HG03469 (cell line): Measurements from ENCODE around the gene ROCK2.

Source experiments
- ATAC-seq: cut with Tn5 transposase; IDR thresholded peaks from one replicate; pipeline ENCODE4 v1.9.1; 2021; ENCODE audit warnings: mild to moderate bottlenecking, moderate library complexity, moderate number of reproducible peaks; ENCODE audit not compliant: unreplicated experiment

Gene ROCK2

GRCh38 chr2:11312770-11313471, 31.5 kb downstream of the ROCK2 start:
- ATAC-seq: no peak

DNA sequence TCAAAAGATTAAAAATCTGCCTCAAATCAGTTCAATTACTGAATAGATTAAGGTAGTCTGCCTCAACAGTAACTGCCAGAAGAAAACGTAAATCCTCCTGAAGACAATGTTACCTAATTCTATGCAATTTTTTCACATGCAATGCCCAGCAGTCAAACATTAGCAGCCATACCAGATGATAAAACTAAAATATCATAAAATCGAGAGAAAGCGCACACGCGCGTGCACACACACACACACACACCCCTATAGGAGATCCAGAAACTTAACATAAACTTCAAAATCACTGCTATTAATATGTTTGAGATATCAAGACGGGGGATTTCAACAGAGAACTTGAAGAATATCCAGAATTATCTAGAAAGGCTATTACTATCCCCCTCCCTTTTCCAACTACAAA, 32.9 kb downstream of the ROCK2 start:
- no peak for ATAC-seq

DNA sequence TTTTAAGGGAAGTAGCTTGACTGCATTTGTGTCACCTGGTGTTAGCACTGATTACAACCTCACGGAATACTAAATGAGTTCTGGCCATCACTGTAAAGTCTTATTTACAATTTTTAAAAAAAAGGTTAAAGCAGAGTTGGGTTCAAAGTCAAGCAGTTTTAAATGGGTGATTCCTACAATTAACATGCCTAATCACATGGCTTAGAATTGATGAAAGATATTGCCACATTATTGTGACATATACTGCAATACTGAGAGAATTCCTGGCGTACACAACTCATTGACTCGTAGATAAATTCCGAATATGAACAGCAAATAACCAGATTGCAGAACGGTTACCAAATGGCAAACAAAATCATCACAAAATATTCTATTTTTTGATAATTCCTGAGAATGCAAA, 34.2 kb downstream of the ROCK2 start:
- no peak for ATAC-seq

DNA sequence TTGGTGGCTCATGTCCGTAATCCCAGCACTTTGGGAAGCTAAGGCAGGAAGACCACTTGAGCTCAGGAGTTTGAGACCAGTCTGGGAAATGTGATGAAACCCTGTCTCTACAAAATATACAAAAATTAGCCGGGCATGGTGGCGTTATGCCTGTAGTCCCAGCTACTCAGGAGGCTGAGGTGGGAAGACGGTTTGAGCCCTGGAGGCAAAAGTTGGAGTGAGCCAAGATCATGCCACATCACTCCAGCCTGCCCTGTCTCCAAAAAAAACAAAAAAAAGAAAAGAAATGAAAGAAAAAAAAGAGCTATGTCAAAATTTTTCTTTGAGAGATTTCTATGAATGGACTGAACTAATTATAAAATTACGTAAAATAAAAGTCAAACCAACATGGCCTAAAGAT, 34.7 kb downstream of the ROCK2 start:
- ATAC-seq: no peak

DNA sequence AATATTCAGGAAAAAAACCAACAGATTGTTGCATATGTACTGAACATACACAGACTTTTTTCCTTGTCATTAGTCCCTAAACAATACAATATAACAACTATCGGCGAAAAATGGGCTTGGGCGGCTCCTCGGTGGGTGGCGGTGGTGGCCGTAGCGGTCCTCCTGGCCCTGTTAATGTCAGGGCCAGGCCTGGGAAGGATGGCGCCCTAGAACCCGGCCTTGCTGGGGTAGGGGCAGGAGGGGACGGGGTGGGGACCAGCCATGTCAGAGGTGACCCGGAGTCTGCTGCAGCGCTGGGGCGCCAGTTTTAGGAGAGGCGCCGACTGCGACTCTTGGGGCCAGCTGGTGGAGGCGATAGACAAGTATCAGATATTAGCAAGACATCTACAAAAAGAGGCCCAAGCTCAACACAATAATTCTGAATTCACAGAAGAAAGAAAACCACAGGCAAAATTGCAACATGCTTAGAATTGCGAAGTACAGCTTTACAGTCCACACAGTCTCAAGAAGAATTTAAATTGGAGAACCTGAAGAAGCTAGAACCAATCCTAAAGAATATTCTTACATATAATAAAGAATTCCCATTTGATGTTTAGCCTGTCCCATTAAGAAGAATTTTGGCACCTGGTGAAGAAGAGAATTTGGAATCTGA, 36.5 kb downstream of the ROCK2 start:
- ATAC-seq: no peak

DNA sequence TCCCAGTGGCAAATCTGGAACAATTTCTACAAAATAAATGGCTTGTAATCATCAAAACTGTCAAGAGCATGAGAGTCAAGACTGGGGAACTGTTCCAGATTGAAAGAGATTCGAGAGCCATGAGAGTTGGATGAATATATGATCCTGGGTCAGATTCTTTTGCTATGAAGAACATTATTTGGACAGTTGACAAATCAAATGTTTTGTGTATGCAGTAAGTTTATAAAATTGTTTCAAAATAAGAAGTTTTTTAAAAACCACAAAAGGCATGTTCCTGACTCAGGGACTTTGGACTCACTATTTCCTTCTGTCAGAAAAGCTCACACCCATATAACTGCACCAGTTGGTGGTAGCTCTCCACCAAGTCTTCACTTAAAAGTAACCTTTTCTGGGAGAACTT, 38.5 kb downstream of the ROCK2 start:
- ATAC-seq: no peak

- ATAC-seq: no peak
Observed at GRCh38 chr2:11305338-11305737, 39.1 kb downstream of the ROCK2 start.

GRCh38 chr2:11304476-11304875, 40.0 kb downstream of the ROCK2 start:
- no peak for ATAC-seq

DNA sequence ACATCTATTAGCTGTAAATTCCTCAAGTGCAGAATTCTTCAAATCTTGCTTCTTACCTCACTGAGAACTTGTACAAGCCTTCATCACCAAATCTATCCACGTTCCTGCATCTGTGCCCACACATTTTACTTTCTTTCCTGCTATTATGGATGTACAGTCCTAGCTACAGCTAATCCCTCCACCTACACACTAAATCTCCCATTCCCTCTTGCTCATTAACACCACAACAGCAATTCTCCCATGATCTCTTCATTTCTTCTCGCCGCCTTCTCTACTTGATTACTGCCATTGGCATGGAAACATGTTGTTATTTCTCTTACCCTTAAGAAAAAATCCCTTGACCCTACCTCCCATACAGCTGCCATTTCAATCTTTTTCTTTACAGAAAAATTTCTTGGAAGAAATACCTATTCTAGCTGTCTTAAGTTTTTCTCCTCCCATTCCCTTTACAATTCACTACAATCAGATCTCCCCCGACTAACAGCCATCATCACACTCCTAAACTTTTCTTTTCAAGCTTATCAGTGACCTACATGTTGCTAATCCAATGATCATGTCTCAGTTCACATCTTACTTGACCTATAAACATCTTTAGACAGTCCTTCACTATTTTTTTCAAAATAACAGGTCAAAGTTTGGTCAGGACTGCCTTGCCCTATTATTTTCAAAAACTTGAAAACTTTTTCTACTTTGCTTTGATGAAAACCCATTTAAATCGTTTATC, 41.0 kb downstream of the ROCK2 start:
- ATAC-seq: no peak

- ATAC-seq: no peak
Observed at GRCh38 chr2:11299439-11299838, 45.0 kb downstream of the ROCK2 start.

DNA sequence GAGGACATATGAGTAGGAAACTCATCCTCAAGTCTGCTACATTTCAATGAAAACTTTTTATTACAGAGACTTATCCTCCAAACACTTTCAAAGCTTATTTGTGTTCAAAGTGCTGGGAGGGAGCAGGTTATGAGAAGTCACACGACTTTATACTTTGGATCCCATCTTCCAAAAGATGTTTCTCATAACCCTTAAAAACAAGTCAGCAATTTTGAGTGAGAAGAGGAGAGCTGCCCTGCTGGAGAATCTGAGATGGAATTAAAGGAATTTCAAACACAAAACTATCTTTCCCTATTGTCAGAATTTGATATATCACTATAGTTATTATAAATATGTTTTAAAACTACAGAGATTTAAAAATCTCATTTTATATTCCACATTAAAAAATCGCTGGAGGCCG, 45.8 kb downstream of the ROCK2 start:
- ATAC-seq: no peak

GRCh38 chr2:11296401-11296800, 48.0 kb downstream of the ROCK2 start:
- no peak for ATAC-seq

DNA sequence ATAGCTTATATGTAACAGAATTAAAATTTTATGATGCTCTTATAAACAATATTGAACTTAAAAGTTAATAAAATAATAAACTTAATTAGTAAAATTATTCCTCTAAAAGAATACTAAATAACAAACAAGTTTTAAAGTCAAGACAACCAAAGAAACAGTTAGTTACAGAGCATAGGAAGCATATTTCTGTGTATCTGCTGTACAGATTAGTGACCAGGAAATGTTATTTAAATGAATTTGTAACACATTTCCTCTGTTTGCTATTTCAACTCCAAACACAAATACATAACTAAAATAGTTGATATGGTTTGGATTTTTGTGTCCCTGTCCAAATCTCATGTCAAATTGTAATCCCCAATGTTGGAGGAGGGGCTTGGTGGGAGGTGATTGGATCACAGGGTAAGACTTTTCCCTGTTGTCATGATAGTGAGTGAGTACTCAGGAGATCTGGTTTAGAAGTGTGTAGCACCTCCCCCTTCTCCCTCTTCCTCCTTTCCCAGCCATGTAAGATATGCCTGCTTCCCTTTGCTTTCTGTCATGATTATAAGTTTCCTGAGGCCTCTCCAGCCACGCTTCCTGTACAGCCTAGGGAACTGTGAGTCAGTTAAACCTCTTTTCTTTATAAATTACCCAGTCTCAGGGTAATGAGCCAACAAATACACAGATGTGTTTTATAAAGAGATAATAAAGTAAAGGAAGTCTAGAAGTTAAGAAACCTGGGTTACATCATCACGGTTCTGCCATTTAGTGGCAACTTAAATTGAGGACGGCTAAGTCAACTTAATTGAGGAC, 51.8 kb downstream of the ROCK2 start:
- ATAC-seq: no peak

GRCh38 chr2:11290713-11291112, 53.7 kb downstream of the ROCK2 start:
- no peak for ATAC-seq

DNA sequence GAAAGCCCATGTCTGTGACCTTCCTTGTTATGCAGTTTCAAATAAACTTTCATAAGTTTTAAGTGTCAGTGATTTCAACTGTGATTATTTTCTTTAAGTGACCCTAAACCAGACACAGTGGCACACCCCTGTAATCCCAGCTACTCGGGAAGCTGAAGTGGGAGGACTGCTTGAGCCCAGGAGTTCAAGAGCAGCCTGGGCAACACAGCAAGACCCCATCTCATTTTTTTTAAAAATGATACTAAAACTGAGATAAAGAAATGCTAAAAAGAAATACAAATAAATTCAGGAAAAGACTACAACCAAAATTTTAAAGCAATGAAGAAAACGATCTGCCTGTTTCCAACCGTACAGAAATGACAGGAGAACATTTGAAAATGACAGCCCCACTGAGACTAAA, 54.2 kb downstream of the ROCK2 start:
- ATAC-seq: no peak

GRCh38 chr2:11288431-11288830, 56.0 kb downstream of the ROCK2 start:
- ATAC-seq: no peak

DNA sequence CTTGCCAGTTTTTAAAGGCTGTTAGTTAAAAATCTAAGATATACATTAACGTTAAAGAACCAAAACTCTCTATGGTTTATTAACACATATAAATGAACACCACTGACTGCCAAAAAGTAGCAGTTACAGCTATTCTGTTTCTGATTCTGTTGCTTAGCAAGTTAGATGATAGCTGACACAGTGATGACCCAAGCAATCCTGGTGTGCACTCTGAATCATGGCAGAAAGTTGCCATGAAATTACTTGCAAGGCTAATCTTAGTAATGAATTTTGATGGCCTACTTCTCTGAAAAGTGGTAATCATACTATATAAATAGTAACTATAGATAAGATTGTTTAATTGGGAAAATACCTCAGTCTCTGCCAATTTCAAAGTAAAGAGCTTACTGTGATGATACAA, 57.7 kb downstream of the ROCK2 start:
- ATAC-seq: no peak

DNA sequence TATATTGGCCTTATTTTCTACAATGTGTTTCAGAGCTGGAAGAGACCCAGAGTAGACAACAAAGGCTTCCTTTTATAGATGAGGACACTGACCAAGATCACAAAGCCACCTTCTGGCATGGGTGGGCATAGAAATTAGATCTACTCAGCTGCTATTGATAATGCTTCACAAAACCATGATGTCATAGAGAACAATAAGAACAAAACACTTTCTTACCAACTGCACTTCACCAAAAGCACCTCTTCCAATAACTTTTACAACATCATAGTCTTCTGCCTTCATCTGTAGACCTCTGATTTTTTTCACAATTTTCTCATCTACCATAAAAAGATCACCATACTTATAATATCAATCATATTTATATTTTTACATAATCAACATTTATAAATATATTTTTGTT, 58.1 kb downstream of the ROCK2 start:
- no peak for ATAC-seq

GRCh38 chr2:11285499-11285898, 58.9 kb downstream of the ROCK2 start:
- no peak for ATAC-seq

DNA sequence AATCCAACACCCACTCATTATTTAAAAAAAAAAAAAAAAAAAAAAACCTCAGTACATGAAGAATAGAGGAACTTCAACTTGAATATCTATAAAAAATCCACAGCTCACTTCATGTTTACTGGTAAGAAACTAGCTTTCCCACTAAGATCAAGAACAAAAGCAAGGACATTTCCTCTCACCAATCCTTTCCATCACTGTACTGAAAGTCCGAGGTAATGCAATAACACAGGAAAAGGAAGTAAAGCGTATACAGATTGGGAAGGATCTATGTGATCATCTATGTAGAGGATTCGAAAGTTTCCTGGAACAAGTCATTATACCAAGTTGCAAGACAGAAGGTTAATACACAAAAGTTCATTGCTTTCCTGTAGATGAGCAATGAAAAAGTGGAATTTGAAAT, 63.2 kb downstream of the ROCK2 start:
- no peak for ATAC-seq

DNA sequence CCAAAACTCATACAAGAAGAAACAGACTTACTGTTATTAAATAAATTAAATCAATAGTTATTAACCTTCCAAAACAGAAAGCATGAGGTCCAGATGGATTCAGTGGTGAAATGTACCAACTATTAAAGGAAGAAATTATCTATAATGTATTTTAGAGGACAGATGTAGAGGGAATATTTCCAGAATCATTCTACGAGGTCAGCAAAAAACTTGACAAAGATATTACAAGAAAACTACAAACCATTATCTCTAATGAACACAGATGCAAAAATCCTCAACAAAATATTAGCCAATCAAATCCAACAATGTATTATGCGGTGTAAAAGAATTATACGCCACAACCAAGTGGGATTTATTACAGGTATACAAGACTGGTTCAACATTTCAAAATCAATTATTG, 63.7 kb downstream of the ROCK2 start:
- ATAC-seq: no peak
